ENCODE results near the gene TRAPPC2L. TPM values are rescaled to one million over a fixed set of nuclear protein-coding genes. Genes with fewer than 3 reads are reported as not detected.

The TRAPPC2L gene
- total and polyA plus RNA-seq, 10 of the 15 experiments (the other 5 are each of a cell fraction or from before 2014, with no cell fraction given) = 56.3 to 363 (median 118) TPM

GRCh38 chr16:88824256-88825077 is 32.5 kb upstream of the TRAPPC2L start (continued):
- TF ChIP-seq ZNF687 (IDR thresholded peaks at IDR 0.05) = no peak
- no peak for TF ChIP-seq NR2C1 (IDR thresholded peaks at IDR 0.05)
- no peak for TF ChIP-seq NKRF (conservative IDR thresholded peaks at IDR 0.05)
- TF ChIP-seq FOXK2 (IDR thresholded peaks at IDR 0.05) = no peak
- TF ChIP-seq POU2F2 (IDR thresholded peaks at IDR 0.05; ENCODE audit: borderline replicate concordance, low read depth, low read length) = no peak
- no peak for TF ChIP-seq FOS (IDR thresholded peaks at IDR 0.05; ENCODE audit: borderline replicate concordance, extremely low read depth, insufficient read length)
- TF ChIP-seq BACH1 (IDR thresholded peaks at IDR 0.05; ENCODE audit: borderline replicate concordance) = no peak
- TF ChIP-seq MYB (IDR thresholded peaks at IDR 0.05; ENCODE audit: borderline replicate concordance, low read depth, low read length) = no peak
- no peak for TF ChIP-seq BCL3 (IDR thresholded peaks at IDR 0.05; ENCODE audit: borderline replicate concordance, insufficient read depth, low read depth, low read length, poor library complexity, severe bottlenecking)
- no peak for TF ChIP-seq SUZ12 (IDR thresholded peaks at IDR 0.05; ENCODE audit: unreplicated experiment)
- TF ChIP-seq ZZZ3 (IDR thresholded peaks at IDR 0.05; ENCODE audit: control insufficient read depth, insufficient read length, low read depth) = no peak

Measured in GM12878 (cell line).